Neuronal stem cell (in vitro differentiated cells): ENCODE data around the gene MRPS5.

Experiments
- DNase-seq: peaks from one replicate; pipeline ENCODE4 v3.0.0-alpha.2; 2013; ENCODE audit warnings: low spot score
- H2AFZ ChIP-seq: one replicate; pipeline ENCODE4 v1.6.1; 2013; ENCODE audit warnings: mild to moderate bottlenecking, low read length, inconsistent platforms
- H2AK5ac ChIP-seq: 2 replicates; pipeline ENCODE4 v1.6.1; 2013; ENCODE audit warnings: low read depth, mild to moderate bottlenecking, inconsistent platforms, low read length, moderate library complexity, mixed read lengths
- H2BK120ac ChIP-seq: 2 replicates; pipeline ENCODE4 v1.6.1; 2013; ENCODE audit warnings: low read depth, mild to moderate bottlenecking, inconsistent platforms, low read length, moderate library complexity, mixed read lengths
- H2BK12ac ChIP-seq: one replicate; pipeline ENCODE4 v1.6.1; 2013; ENCODE audit warnings: low read length, inconsistent platforms
- H2BK15ac ChIP-seq: 2 replicates; pipeline ENCODE4 v1.6.1; 2013; ENCODE audit warnings: mild to moderate bottlenecking, low read length, inconsistent platforms, mixed read lengths
- H2BK5ac ChIP-seq: one replicate; pipeline ENCODE4 v1.6.1; 2013; ENCODE audit warnings: inconsistent platforms, mild to moderate bottlenecking, low read length, moderate library complexity
- H3K14ac ChIP-seq: one replicate; pipeline ENCODE4 v1.6.1; 2013; ENCODE audit warnings: low read length, inconsistent platforms
- H3K18ac ChIP-seq: 2 replicates; pipeline ENCODE4 v1.6.1; 2013; ENCODE audit warnings: low read length, inconsistent platforms
- H3K23ac ChIP-seq: 2 replicates; pipeline ENCODE4 v1.6.1; 2013; ENCODE audit warnings: low read depth, mild to moderate bottlenecking, mixed read lengths, low read length, inconsistent platforms; ENCODE audit not compliant: poor library complexity
- H3K27ac ChIP-seq: replicated peaks from 3 replicates; pipeline ENCODE4 v1.5.1; 2013; ENCODE audit warnings: low read length, inconsistent platforms
- H3K27me3 ChIP-seq, 3 experiments: 2 replicates each; pipeline ENCODE4 v1.6.1; 2013; ENCODE audit warnings: low read length in 3 of 3, mild to moderate bottlenecking in 2 of 3, inconsistent platforms in 1 of 3, low read depth in 1 of 3, mixed read lengths in 1 of 3, moderate library complexity in 1 of 3; ENCODE audit not compliant: control insufficient read depth in 3 of 3, insufficient read depth in 3 of 3
- H3K36me3 ChIP-seq, 2 donors: replicated peaks in 1 of 2; 2 replicates each; pipeline ENCODE4 v1.6.1; 2013; ENCODE audit warnings: low read length in 2 of 2; ENCODE audit not compliant: control insufficient read depth in 2 of 2, insufficient read depth in 2 of 2
- H3K4ac ChIP-seq: 2 replicates; pipeline ENCODE4 v1.6.1; 2013; ENCODE audit warnings: inconsistent platforms, mild to moderate bottlenecking, low read length, moderate library complexity
- H3K4me1 ChIP-seq, 2 donors: 1 replicate in 1 of 2; 2 replicates in 1 of 2; pipeline ENCODE4 v1.6.1; 2013; ENCODE audit warnings: low read length in 2 of 2, low read depth in 1 of 2; ENCODE audit not compliant: control insufficient read depth in 2 of 2, insufficient read depth in 1 of 2
- H3K4me2 ChIP-seq: one replicate; pipeline ENCODE4 v1.6.1; 2013; ENCODE audit warnings: mild to moderate bottlenecking, low read length, inconsistent platforms; ENCODE audit not compliant: insufficient read depth, poor library complexity, severe bottlenecking
- H3K4me3 ChIP-seq, 2 donors: 2 replicates each; pipeline ENCODE4 v1.5.1; 2013; ENCODE audit warnings: low read length in 2 of 2, mild to moderate bottlenecking in 2 of 2, inconsistent platforms in 1 of 2, moderate library complexity in 1 of 2
- H3K79me1 ChIP-seq: one replicate; pipeline ENCODE4 v1.6.1; 2013; ENCODE audit warnings: low read depth, mild to moderate bottlenecking, inconsistent platforms, low read length, moderate library complexity
- H3K9ac ChIP-seq: one replicate; pipeline ENCODE4 v1.6.1; 2013; ENCODE audit warnings: mild to moderate bottlenecking, low read depth, low read length, inconsistent platforms; ENCODE audit not compliant: poor library complexity
- H3K9me3 ChIP-seq, 2 donors: replicated peaks in 1 of 2; 2 replicates each; pipeline versions ENCODE3 to v1.6.1; 2013; ENCODE audit warnings: low read length in 2 of 2, mild to moderate bottlenecking in 2 of 2, inconsistent platforms in 1 of 2, low read depth in 1 of 2, mixed read lengths in 1 of 2, moderate library complexity in 1 of 2; ENCODE audit not compliant: control insufficient read depth in 2 of 2, insufficient read depth in 1 of 2
- H4K8ac ChIP-seq: one replicate; pipeline ENCODE4 v1.6.1; 2013; ENCODE audit warnings: low read depth, mild to moderate bottlenecking, inconsistent platforms, low read length, moderate library complexity
- H4K91ac ChIP-seq: one replicate; pipeline ENCODE4 v1.6.1; 2013; ENCODE audit warnings: low read length, low read depth, mild to moderate bottlenecking, inconsistent platforms; ENCODE audit not compliant: poor library complexity
- WGBS, 2 donors: extraction: QIAGEN DNeasy Blood & Tissue Kit; methylation state at CpG; one replicate each; pipeline ENCODE4 v1.1.7; 2013; ENCODE audit warnings: missing lambda C conversion rate in 2 of 2, mixed read lengths in 1 of 2; ENCODE audit not compliant: insufficient read length in 2 of 2, insufficient replicate concordance in 1 of 2; ENCODE audit errors: extremely low coverage in 2 of 2; 5-methylcytosine and 5-hydroxymethylcytosine counted together

MRPS5 gene

GRCh38 chr2:95058989-95059641 lies 62.5 kb downstream of the MRPS5 start:
- H3K27me3 ChIP-seq: peaks cover 0 to 26% (median 0%) of the 10 kb centered on the region in 3 experiments
- WGBS, 2 donors: no CpG with 5 or more reads among the region's 11 CpGs
- no peak for DNase-seq

GRCh38 chr2:95058466-95058988 lies 63.1 kb downstream of the MRPS5 start:
- no peak for DNase-seq

More at GRCh38 chr2:95058989-95059641, 62.5 kb downstream of the MRPS5 start:
- Histone ChIP-seq H3K4me1 (peaks cover 9 to 27% of the 10 kb centered on the region in 2 donors), H3K36me3 (no peaks in the 10 kb centered on the region), H3K9ac (peak overlapping the region; percentile 14), H2AFZ (no peak overlapping the region), H2BK12ac (peak overlapping the region; percentile 47), H3K18ac (peak overlapping the region; percentile 88), H4K8ac (no peak overlapping the region), H3K9me3 (no peaks in the 10 kb centered on the region), H4K91ac (peak overlapping the region; percentile 14), H3K27ac (no peak overlapping the region), H3K4me3 (no peak overlapping the region), H3K4me2 (no peak overlapping the region), H2BK15ac (peak overlapping the region; percentile 91), H3K79me1 (no peaks in the 10 kb centered on the region), H2AK5ac (peak overlapping the region; percentile 64), H2BK120ac (peak overlapping the region; percentile 83), H2BK5ac (peak overlapping the region; percentile 31), H3K14ac (no peak overlapping the region), H3K4ac (no peak overlapping the region), H3K23ac (no peak overlapping the region)

GRCh38 chr2:95057535-95058370 lies 63.9 kb downstream of the MRPS5 start:
- Histone ChIP-seq H4K91ac (no peak overlapping the region), H3K79me1 (no peaks in the 10 kb centered on the region), H3K9ac (no peak overlapping the region), H2AFZ (peak overlapping the region; percentile 77), H2AK5ac (peak overlapping the region; percentile 38), H3K18ac (peak overlapping the region; percentile 93), H2BK120ac (no peak overlapping the region), H3K4me3 (no peak overlapping the region), H3K27ac (peak overlapping the region; percentile 42), H2BK12ac (no peak overlapping the region), H3K36me3 (no peaks in the 10 kb centered on the region), H3K4me1 (peaks cover 8 to 23% of the 10 kb centered on the region in 2 donors), H3K27me3 (peaks cover 0 to 31% (median 0%) of the 10 kb centered on the region in 3 experiments), H3K9me3 (no peaks in the 10 kb centered on the region), H3K23ac (no peak overlapping the region), H3K4ac (no peak overlapping the region), H2BK15ac (no peak overlapping the region), H3K4me2 (no peak overlapping the region), H3K14ac (no peak overlapping the region), H4K8ac (no peak overlapping the region), H2BK5ac (peak overlapping the region; percentile 56)
- DNase-seq: peak; percentile 21
- no CpG with 5 or more reads among the region's 28 CpGs for WGBS, 2 donors

More at GRCh38 chr2:95058466-95058988, 63.1 kb downstream of the MRPS5 start:
- no peak overlapping the region for H3K4ac ChIP-seq
- no peak overlapping the region for H3K23ac ChIP-seq
- no peak overlapping the region for H3K4me3 ChIP-seq
- H3K27ac ChIP-seq: no peak overlapping the region
- no peaks in the 10 kb centered on the region for H3K79me1 ChIP-seq
- peak overlapping the region; percentile 5 for H2BK5ac ChIP-seq
- H3K9me3 ChIP-seq: no peaks in the 10 kb centered on the region
- H3K27me3 ChIP-seq: peaks cover 0 to 26% (median 0%) of the 10 kb centered on the region in 3 experiments
- peaks cover 9 to 25% of the 10 kb centered on the region in 2 donors for H3K4me1 ChIP-seq
- WGBS, 2 donors: no CpG with 5 or more reads among the region's 9 CpGs
- H2BK120ac ChIP-seq: peak overlapping the region; percentile 83
- H3K4me2 ChIP-seq: no peak overlapping the region
- H4K8ac ChIP-seq: no peak overlapping the region
- H3K36me3 ChIP-seq: no peaks in the 10 kb centered on the region
- peak overlapping the region; percentile 97 for H2AK5ac ChIP-seq
- no peak overlapping the region for H2BK15ac ChIP-seq
- H3K14ac ChIP-seq: no peak overlapping the region
- no peak overlapping the region for H2AFZ ChIP-seq
- peak overlapping the region; percentile 72 for H3K18ac ChIP-seq
- peak overlapping the region; percentile 76 for H2BK12ac ChIP-seq
- no peak overlapping the region for H4K91ac ChIP-seq
- H3K9ac ChIP-seq: no peak overlapping the region
